ENCODE data around the gene THAP11. TPM values are rescaled to one million over a fixed set of nuclear protein-coding genes. Genes with fewer than 3 reads are reported as not detected.

Gene THAP11
- total and polyA plus RNA-seq, 2 experiments from 2014 or later = 37.3 to 115 TPM

- TF ChIP-seq ZNF462 (CRISPR knock-in tag; IDR thresholded peaks at IDR 0.05) = no peak
Measured at GRCh38 chr16:67880584-67880983, 38.5 kb downstream of the THAP11 start (continued).

GRCh38 chr16:67881621-67882161 is 39.6 kb downstream of the THAP11 start:
- Histone ChIP-seq H3F3A (replicated peaks; ENCODE audit: low read depth) (peaks cover 25% of the 10 kb centered on the region; the same call in 1 of the 2 replicates), H3K4me2 (no peak overlapping the region), H3K27me3 (ENCODE audit: insufficient read depth) (no peaks in the 10 kb centered on the region), H4K20me1 (replicated peaks; ENCODE audit: insufficient read depth) (no peaks in the 10 kb centered on the region; the same call in 1 of the 2 replicates), H3K9me2 (ENCODE audit: insufficient read depth) (no peaks in the 10 kb centered on the region), H3K79me2 (replicated peaks; ENCODE audit: insufficient read depth) (no peaks in the 10 kb centered on the region), H3K27ac (ENCODE audit: low read depth) (no peak overlapping the region), H2AFZ (no peak overlapping the region), H3K4me1 (ENCODE audit: insufficient read depth) (peaks cover 25% of the 10 kb centered on the region), H3K36me3 (ENCODE audit: insufficient read depth) (peaks cover 24% of the 10 kb centered on the region; the same call in 1 of the 2 replicates), H3K4me3 (no peak overlapping the region)
- Mint-ChIP-seq H3K4me3 (no peak overlapping the region), H3K27me3 (ENCODE audit: insufficient read depth, low read depth, poor library complexity) (peaks cover 20% of the 10 kb centered on the region), H3K4me1 (peaks cover 20% of the 10 kb centered on the region), H3K27ac (no peak overlapping the region), H3K36me3 (ENCODE audit: low read depth) (peaks cover 60% of the 10 kb centered on the region), H3K9me3 (no peaks in the 10 kb centered on the region; the same call in 2 of the 3 replicates)
- DNase-seq (ENCODE audit: low spot score) = no peak
- no peak for ATAC-seq
- TF ChIP-seq EZH2phosphoT487 (IDR thresholded peaks at IDR 0.05; ENCODE audit: unreplicated experiment) = no peak
- no peak for TF ChIP-seq EZH2 (IDR thresholded peaks at IDR 0.05; ENCODE audit: low read depth, unreplicated experiment)
- no peak for TF ChIP-seq ZNF331 (CRISPR knock-in tag; IDR thresholded peaks at IDR 0.05; ENCODE audit: low read depth)
- TF ChIP-seq, protein P1, sequence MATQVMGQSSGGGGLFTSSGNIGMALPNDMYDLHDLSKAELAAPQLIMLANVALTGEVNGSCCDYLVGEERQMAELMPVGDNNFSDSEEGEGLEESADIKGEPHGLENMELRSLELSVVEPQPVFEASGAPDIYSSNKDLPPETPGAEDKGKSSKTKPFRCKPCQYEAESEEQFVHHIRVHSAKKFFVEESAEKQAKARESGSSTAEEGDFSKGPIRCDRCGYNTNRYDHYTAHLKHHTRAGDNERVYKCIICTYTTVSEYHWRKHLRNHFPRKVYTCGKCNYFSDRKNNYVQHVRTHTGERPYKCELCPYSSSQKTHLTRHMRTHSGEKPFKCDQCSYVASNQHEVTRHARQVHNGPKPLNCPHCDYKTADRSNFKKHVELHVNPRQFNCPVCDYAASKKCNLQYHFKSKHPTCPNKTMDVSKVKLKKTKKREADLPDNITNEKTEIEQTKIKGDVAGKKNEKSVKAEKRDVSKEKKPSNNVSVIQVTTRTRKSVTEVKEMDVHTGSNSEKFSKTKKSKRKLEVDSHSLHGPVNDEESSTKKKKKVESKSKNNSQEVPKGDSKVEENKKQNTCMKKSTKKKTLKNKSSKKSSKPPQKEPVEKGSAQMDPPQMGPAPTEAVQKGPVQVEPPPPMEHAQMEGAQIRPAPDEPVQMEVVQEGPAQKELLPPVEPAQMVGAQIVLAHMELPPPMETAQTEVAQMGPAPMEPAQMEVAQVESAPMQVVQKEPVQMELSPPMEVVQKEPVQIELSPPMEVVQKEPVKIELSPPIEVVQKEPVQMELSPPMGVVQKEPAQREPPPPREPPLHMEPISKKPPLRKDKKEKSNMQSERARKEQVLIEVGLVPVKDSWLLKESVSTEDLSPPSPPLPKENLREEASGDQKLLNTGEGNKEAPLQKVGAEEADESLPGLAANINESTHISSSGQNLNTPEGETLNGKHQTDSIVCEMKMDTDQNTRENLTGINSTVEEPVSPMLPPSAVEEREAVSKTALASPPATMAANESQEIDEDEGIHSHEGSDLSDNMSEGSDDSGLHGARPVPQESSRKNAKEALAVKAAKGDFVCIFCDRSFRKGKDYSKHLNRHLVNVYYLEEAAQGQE (IDR thresholded peaks at IDR 0.05; ENCODE audit: unreplicated experiment) = no peak
- TF ChIP-seq POLR2AphosphoS5 (IDR thresholded peaks at IDR 0.05; ENCODE audit: low read depth) = no peak
- TF ChIP-seq JUNB (IDR thresholded peaks at IDR 0.05; ENCODE audit: unreplicated experiment) = no peak
